ENCODE measurements around the gene CAPN5. TPM values are rescaled to one million over a fixed set of nuclear protein-coding genes. Genes with fewer than 3 reads are reported as not detected.

Gene CAPN5
- polyA plus RNA-seq, 3 donors: 0.28 to 0.83 (median 0.62) TPM

DNA sequence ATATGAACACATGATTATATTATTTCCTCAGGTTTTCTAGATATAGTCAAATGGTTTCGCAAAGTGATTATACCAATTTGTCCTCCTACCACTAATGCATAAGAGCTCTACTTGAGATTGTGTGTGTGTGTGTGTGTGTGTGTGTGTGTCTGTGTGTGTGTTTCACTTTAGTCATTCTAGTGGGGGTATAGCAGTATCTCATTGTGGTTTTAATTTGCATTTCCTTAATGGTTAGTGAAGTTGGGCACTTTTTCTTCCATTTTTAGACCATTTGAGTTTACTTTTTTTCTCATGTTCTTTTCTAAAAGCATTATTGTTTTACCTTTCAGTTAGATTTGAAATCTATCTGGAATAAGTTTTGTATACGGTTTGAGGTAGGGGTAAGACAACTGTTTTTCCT, 12.9 kb downstream of the CAPN5 start:
- no peak overlapping the region for H2AFZ ChIP-seq (ENCODE audit: insufficient read depth, low read depth, low read length, poor library complexity, severe bottlenecking)
- Mint-ChIP-seq H3K27me3 (ENCODE audit: low read depth in 3 of 3) (peaks cover 2 to 6% (median 5%) of the 10 kb centered on the region in 3 donors), H3K9me3 (peaks cover 0 to 5% (median 0%) of the 10 kb centered on the region in 7 donors), H3K36me3 (no peaks in the 10 kb centered on the region), H3K4me1 (peaks cover 18% of the 10 kb centered on the region), H3K4me3 (no peak overlapping the region), H3K27ac (no peak overlapping the region)
- DNase-seq: no peak
- peaks cover 14 to 15% of the 10 kb centered on the region in 2 donors for H3K4me1 ChIP-seq (ENCODE audit: control insufficient read depth in 1 of 2, insufficient read depth in 2 of 2, low read length in 2 of 2)
- H3K36me3 ChIP-seq (replicated peaks in 1 of 2; ENCODE audit: control insufficient read depth in 1 of 2, insufficient read depth in 2 of 2, low read length in 2 of 2): no peaks in the 10 kb centered on the region
- no peak overlapping the region for H3K9ac ChIP-seq (ENCODE audit: insufficient read depth, low read length, poor library complexity, severe bottlenecking)
- no peaks in the 10 kb centered on the region for H4K20me1 ChIP-seq (ENCODE audit: insufficient read depth, low read length)
- H3K4me3 ChIP-seq (replicated peaks in 1 of 3; ENCODE audit: low read depth in 2 of 3, low read length in 3 of 3): no peak overlapping the region
- WGBS (ENCODE audit: insufficient coverage): no CpG with 5 or more reads among the region's 2 CpGs
- intact Hi-C loops (cut with micrococcal nuclease): loop anchor here in 1 of 2 donors (10.0 kb wide), 1 partner anchor 355 kb away; no protein-coding TSS in a partner anchor
- no peaks in the 10 kb centered on the region for H3K27me3 ChIP-seq (ENCODE audit: control insufficient read depth in 2 of 2, insufficient read depth in 2 of 2, low read length in 2 of 2)
- H3K4me2 ChIP-seq (replicated peaks; ENCODE audit: extremely low read depth, low read length, poor library complexity, severe bottlenecking): no peak overlapping the region
- H3K9me3 ChIP-seq (replicated peaks in 1 of 2; ENCODE audit: control insufficient read depth in 1 of 2, insufficient read depth in 1 of 2, low read length in 2 of 2): no peaks in the 10 kb centered on the region
- no peak overlapping the region for H3K27ac ChIP-seq (ENCODE audit: low read depth in 1 of 2, low read length in 2 of 2)
- TF ChIP-seq, protein P1, sequence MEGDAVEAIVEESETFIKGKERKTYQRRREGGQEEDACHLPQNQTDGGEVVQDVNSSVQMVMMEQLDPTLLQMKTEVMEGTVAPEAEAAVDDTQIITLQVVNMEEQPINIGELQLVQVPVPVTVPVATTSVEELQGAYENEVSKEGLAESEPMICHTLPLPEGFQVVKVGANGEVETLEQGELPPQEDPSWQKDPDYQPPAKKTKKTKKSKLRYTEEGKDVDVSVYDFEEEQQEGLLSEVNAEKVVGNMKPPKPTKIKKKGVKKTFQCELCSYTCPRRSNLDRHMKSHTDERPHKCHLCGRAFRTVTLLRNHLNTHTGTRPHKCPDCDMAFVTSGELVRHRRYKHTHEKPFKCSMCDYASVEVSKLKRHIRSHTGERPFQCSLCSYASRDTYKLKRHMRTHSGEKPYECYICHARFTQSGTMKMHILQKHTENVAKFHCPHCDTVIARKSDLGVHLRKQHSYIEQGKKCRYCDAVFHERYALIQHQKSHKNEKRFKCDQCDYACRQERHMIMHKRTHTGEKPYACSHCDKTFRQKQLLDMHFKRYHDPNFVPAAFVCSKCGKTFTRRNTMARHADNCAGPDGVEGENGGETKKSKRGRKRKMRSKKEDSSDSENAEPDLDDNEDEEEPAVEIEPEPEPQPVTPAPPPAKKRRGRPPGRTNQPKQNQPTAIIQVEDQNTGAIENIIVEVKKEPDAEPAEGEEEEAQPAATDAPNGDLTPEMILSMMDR (IDR thresholded peaks at IDR 0.05): no peak
- H3K79me2 ChIP-seq (ENCODE audit: insufficient read depth, low read length): no peaks in the 10 kb centered on the region

DNA sequence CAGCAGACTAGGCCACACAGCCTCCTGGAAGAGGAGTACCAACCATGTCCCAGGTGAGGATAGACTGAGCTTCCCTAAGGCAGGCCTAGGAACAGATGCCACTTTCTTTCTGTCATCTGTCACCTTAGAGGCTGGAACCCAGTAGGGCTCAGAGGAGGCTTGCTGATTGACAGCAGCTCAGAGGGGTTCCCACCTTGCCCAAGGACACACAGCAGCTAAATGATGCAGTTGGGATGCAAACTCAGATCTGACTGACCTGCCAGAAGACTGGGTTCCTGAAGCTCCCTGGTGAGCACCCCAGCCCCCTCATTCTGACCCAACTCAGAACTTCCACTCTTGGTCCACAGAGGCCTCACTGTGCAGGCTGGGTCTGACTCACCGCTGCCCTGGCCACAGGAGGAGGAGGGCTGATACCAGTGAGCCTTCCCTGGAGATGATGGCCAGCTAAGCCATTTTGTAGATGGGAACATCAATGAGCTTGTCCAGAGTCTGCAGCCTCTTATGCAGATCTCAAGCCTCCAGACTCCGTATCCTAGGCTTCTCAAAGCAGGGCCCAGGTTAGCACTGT, 14.0 kb downstream of the CAPN5 start:
- DNase-seq: no peak
- H3K27ac Mint-ChIP-seq: no peak overlapping the region

More for the DNA sequence above, 14.0 kb downstream of the CAPN5 start:
- intact Hi-C loops (cut with micrococcal nuclease): loop anchor here in 1 of 2 donors (10.0 kb wide), 1 partner anchor 356 kb away; no protein-coding TSS in a partner anchor
- 100% methylated on average over 1 of the region's 2 CpGs for WGBS (ENCODE audit: insufficient coverage)
- H3K9me3 ChIP-seq (replicated peaks in 1 of 2; ENCODE audit: control insufficient read depth in 1 of 2, insufficient read depth in 1 of 2, low read length in 2 of 2): no peaks in the 10 kb centered on the region
- Mint-ChIP-seq H3K27me3 (ENCODE audit: low read depth in 3 of 3) (peaks cover 2 to 5% (median 3%) of the 10 kb centered on the region in 3 donors), H3K4me1 (peaks cover 18% of the 10 kb centered on the region), H3K9me3 (peaks cover 0 to 5% (median 0%) of the 10 kb centered on the region in 7 donors), H3K4me3 (no peak overlapping the region), H3K36me3 (no peaks in the 10 kb centered on the region)
- no peaks in the 10 kb centered on the region for H3K79me2 ChIP-seq (ENCODE audit: insufficient read depth, low read length)
- no peaks in the 10 kb centered on the region for H3K36me3 ChIP-seq (replicated peaks in 1 of 2; ENCODE audit: control insufficient read depth in 1 of 2, insufficient read depth in 2 of 2, low read length in 2 of 2)
- H3K4me1 ChIP-seq (ENCODE audit: control insufficient read depth in 1 of 2, insufficient read depth in 2 of 2, low read length in 2 of 2): peaks cover 14 to 15% of the 10 kb centered on the region in 2 donors
- TF ChIP-seq, protein P1 (IDR thresholded peaks at IDR 0.05): no peak
- no peak overlapping the region for H3K27ac ChIP-seq (ENCODE audit: low read depth in 1 of 2, low read length in 2 of 2)
- H3K27me3 ChIP-seq (ENCODE audit: control insufficient read depth in 2 of 2, insufficient read depth in 2 of 2, low read length in 2 of 2): no peaks in the 10 kb centered on the region
- H3K4me3 ChIP-seq (replicated peaks in 1 of 3; ENCODE audit: low read depth in 2 of 3, low read length in 3 of 3): no peak overlapping the region
- no peaks in the 10 kb centered on the region for H4K20me1 ChIP-seq (ENCODE audit: insufficient read depth, low read length)
- H3K4me2 ChIP-seq (replicated peaks; ENCODE audit: extremely low read depth, low read length, poor library complexity, severe bottlenecking): no peak overlapping the region
- no peak overlapping the region for H2AFZ ChIP-seq (ENCODE audit: insufficient read depth, low read depth, low read length, poor library complexity, severe bottlenecking)
- H3K9ac ChIP-seq (ENCODE audit: insufficient read depth, low read length, poor library complexity, severe bottlenecking): no peak overlapping the region
